HG03060 (cell line): ENCODE results near the gene HDAC9.
"Not testable (repeated sequence)": the region's sequence is repeated elsewhere in the genome, so short reads cannot be mapped to it uniquely, and the experiment has no call there.

Source experiments
- ATAC-seq: cut with Tn5 transposase; IDR thresholded peaks from one replicate; pipeline ENCODE4 v1.9.1; 2021; ENCODE audit warnings: low read depth, moderate number of reproducible peaks; ENCODE audit not compliant: unreplicated experiment

The HDAC9 gene

DNA sequence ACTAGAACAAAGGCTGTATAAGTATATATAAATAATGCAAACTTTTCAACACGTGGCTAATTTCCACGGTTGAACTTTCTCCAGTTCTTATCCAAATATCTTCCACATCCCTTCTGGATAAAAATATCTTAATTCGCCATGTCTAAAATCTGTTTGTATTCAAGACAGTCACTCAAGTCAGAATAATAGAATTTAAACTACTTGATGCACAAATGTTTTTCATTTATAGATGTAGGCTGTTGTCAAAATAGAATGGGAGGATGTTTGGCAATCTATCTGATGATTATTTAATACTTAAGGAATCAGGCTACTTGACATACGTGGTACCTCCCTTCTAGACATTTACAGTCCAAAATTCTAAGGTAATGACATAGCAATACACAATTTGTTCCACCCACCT is 417.6 kb downstream of the HDAC9 start:
- ATAC-seq, result no peak

DNA sequence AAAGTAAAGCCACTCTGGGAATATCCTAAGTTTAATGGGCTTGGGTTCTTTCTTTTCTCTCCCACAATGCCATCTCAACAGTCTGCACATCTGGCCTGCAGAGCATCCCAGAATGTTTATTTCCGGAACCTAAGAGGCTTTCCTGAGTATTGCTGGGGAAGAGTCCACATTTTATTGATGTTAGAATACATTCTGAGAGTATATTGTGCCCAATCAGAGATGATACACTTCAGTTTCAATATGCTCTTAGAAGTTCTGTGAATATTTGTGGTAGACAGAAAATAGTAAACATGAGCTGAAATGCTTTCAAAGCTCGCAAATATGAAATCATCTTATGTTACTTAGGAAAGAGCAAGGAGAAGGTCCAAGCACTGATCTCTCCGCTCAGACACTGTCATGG is 421.3 kb downstream of the HDAC9 start:
- ATAC-seq, result no peak

DNA sequence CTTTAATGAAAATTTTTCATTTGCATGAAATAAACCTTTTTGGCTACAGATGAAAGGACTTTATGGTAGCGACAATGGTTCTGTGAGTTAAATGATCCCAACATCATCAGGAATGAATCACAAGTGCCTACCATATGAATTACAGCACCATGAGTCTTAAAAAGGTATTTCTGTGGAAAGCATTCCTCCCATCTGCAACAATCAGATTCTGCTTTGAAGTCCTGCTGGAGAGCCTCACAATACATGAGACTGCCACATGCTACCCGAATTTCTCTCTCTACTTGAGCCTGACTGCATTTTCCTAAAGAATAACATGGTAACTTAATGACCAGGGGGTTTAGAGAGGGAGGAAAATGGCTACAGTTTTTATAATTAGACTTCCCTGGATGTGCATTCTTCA is 431.6 kb downstream of the HDAC9 start:
- no peak for ATAC-seq

DNA sequence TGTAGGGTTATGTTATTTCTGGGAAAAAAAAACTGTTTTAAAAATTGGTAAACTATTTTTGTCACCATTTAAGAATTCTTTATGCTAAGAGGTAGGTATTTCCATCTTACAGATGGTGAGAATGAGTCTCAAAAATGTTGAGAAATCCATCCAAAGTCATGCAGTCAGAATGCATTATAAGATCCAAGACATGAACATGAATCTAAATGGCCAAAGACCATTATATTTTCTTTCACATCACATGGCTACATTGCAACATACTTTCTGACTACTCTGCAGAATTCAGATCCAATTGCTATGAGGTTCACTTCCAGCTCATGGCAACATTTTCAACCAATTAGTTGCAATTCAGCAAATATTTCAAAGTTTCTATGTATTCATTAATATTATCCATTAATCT is 440.7 kb downstream of the HDAC9 start:
- no peak for ATAC-seq

DNA sequence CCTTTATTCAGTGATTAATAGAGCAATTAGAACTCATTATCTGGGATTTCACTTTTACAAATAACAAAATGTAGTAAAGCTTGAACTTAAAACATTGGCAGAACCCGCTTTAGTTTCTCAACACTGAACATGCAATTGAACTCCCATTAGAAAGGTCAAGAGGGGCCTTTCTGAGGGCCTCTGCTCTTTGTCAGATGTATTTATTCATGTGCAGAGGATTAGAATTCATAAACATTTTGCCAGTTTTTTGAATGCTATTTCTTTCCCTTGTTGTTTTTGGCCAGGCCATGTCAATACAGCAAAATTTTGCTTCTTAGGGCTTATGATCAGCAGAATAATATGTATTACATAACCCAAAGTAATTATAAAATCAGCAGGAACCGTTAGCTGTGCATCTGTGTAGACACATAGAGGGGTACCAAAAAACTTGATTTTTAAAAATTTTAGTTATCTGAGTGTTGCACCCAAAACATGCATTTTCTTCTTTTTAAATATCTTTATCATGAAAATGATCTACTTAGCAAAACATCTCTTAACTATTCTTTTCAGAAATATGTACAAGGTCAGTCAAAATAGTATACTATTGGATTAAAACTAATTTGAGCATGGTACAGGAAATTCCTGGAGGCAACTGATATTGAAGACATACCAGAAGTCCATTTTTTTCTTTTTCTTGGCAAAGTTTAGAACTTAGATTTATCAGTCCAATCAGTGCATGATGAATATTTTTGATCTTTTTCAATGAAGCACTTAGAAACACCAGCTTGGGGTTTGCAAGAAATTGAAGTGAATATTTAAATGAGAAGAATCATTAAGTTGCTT is 444.4 kb downstream of the HDAC9 start:
- ATAC-seq, result no peak

DNA sequence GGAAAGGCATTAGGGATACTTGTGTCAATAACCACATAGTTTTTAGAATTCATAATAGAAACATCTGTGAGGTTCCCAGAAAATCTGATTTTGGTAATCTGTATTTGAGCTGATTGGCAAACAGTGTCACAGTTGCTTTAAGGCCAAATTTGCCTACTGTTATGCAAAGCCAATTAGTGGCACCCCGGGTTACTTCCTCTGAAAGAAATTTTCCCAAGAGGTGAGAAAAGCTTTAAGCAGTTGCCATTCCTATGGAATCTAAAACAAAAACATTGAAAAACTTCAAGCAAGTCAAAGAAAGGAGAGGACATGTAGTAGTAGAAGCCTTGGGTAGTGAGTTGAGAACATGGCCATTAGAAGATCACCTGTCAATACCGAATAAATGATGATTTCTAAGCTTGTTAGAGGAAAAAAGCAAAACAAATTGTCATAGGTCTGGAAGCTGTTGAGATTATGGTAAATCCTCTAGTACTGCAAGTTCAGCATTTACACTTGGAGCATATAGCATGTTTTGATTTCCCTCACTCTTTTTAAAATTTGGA is 445.1 kb downstream of the HDAC9 start:
- no peak for ATAC-seq

DNA sequence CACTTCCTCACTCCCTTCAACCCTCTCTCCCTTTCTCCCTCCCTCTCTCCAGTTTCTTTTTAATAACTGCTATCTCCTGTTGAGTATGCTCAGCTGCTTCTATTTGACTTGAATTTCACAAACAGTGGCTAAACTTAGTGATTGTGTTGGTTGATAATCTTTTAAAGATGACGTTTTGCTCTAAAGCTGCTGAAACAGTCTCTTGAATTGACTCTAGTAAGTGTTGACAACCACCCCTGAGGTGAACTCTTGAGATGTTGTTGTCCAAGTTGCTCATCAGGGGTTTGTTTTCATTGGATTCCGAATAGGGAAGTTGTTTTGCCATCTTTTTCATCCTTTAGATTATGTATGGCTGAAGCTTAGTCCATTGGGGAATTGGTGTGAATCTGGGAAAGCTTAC is 445.7 kb downstream of the HDAC9 start:
- no peak for ATAC-seq

DNA sequence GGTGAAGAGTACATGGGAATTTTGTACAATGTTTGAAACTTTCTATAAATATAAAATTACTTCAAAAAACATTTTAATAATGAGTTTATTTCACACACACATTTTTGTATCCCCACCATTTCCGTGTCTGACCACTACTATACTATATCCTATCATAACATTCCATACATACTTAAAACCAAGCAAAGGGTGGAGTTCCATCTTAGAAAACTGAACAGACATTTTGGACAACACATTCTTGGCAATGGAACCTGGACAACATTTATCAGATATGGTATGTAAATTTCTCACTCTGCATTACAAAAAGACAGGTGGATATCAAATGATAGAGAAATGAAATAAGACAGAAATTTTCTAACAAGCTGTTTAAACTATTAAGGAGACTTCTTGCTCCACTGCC is 453.0 kb downstream of the HDAC9 start:
- ATAC-seq, result no peak

DNA sequence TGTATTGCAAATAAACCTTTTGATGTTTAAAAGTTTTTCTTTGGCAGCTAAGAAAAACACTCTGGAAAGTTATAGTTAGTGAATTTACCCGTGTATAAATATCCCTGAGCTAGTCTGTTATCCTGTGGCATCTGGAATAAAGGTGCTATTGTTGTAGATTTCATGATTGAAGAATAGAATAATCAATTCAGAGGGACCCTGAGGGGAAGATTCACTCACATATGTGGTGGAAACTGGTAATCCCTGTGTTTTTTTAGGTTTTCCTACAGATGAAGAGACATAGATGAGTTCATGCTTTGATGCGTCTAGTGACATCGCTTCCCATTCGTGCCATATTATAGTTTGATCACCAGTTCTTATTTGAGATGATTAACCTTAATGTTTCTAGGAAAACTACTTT is 457.3 kb downstream of the HDAC9 start:
- no peak for ATAC-seq

DNA sequence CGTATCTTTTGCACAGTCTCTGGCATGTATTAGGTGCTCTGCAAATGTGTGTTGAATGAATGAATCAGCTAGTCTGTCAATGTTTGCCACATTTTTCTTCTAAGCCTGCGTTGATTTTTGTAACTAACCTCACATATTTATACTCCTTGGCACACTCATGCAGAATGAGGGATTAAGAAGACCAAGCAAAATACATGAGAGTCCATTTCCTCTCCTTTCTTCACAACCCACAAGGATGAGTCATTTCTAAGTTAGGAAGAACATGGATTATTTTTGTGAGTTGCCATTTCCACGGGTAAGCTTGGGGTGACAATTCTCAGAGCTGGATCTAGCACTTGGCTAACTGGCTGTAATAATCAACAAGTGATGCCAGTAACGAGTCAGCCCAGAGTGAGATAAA is 463.1 kb downstream of the HDAC9 start:
- ATAC-seq, result no peak

DNA sequence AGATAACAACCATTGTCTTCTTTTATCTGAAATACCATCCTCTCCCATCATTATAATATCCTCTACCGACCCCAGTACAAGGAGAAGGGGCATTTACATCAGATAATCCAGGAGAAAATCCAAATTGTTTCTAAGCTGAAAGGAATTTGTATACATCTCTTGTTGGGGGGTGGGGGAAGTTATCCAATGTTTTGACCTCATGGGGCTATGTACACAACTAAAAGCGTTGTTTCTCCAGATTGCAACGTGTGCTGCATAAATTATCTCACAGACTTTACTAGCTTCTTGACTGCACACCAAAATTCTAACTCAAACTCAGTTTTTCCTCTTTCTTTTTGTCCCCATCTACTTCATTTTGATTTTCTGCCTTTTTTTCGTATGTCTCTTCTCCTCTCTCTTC is 465.2 kb downstream of the HDAC9 start:
- ATAC-seq, result no peak

DNA sequence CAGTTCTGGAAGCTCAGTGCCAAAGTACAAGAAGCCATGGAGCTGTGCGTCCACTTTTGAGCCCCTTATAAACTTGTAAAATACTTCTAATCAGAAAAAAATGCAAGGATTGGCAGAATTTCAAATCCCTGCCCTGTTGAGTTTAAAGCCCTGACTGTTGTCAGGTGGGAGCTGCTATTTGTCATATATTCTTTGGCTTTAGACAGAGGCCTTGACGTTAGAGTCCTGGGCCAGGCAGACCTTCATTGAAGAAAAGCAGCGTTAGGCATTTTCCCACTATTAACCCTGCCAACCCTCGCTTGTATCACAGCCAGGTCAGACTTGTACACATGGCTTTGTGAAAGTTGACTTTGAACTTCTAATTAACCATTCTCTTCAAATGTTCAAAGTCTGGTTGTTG is 466.5 kb downstream of the HDAC9 start:
- no peak for ATAC-seq

DNA sequence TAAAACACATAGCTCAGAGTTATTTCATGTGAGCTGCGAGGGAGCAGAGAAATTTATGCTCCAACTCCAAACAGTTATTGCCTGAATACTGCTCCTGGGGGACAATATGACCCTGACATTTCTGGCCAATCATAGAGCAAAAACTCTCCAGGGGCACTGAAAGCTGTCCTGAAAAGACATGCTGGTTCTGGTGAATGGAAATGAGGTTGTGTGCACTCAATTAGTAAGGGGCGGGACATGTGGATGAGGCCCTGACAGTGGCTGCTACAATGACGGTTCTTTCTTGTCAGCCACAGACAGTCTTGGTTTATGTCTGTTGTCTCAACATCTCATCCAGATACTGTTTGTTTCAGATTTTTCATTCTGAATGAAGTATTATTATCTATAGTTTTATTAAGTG is 470.1 kb downstream of the HDAC9 start:
- ATAC-seq, result no peak

DNA sequence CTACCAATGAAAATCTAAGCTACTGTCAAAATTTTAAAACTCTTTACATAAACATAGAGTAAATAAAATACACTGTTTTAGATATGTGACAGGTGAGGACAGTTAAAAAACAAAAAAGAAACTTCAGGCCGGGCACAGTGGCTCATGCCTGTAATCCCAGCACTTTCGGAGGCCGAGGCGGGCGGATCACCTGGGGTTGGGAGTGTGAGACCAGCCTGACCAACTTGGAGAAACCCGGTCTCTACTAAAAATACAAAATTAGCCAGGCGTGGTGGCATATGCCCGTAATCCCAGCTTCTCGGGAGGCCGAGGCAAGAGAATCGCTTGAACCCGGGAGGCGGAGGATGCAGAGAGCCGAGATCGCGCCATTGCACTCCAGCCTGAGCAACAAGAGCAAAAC is 472.2 kb downstream of the HDAC9 start:
- not testable (repeated sequence) for ATAC-seq

DNA sequence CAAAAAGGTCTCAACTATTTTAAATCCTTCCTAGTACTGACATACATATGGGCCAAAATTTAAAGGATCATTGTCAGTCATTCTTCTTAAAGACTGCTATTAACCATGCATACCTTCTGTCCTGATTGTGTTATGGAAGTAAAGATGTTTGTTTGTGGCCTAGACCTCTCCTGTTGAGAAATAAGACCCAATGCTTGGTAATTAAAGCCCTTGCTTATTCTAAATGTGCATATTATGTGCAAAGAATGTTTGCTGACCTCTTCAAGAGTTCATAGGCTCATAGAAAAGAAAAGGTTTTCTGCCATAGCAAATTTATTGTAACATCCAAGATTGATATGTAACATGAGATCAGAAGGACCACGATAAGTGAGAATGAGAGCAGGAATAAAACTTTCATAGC is 476.3 kb downstream of the HDAC9 start:
- ATAC-seq, result no peak

DNA sequence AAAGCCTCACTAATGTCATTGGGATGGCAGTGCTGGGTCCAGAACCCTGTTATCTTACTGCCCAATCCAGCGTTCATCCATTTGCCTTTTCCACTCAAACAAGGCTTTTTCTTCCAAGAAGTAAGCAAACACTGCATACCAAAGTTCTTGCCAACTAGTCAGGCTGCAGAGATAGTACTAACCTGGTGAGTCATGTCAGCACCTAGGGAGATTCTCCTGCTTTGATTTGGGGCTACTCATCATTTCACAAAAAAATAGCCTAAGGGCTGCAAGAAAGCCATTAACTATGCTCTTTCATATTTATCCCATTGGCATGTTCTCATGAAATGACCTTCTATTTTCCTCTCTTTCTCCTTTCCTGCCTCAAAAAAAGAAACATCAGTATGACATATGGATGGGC is 479.3 kb downstream of the HDAC9 start:
- ATAC-seq, result no peak

DNA sequence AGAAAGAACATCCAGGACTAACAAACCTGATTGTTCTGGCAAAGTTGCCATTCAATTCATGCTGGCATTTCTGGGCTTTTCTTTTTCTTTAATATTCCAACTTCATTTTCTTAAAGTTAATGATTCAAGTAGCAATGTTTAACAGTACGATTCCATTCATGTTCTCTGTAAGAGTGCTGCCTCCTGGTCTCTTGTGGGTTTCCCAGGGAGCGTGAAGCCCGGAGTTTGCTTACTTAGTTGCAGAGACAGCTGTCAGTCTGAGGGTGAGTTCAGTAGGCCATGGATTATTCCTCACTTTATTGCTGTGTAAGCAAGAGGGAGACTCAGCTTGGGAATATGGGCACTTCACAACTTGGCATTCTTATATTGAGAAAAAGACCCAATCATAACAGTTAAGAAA is 479.7 kb downstream of the HDAC9 start:
- ATAC-seq, result no peak

DNA sequence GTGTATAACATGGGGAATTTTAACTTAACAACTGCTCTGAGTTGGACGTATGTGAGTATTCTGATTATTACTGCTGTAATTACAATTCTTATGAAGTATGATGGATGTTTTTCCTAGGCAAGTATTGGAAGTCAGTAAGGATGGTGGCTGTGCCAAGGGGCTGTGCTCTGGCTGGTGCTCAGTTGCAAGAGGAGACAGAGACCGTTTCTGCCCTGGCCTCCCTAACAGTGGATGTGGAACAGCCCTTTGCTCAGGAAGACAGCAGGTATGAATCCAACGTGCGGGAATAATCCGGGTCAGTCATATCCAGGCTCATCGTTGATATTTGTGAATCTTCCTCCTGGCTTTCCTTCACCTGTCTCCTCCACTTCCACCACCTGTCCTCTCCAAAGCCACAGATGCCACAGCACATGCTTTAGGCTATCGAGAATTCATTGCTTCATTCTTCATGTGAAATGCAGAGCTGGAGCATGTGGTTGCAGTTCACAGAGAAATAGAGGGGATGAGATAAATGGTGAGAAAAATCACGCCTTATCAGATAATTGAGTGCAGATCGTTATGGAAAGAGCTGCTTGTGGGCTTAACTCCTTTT is 480.2 kb downstream of the HDAC9 start:
- ATAC-seq, result no peak

DNA sequence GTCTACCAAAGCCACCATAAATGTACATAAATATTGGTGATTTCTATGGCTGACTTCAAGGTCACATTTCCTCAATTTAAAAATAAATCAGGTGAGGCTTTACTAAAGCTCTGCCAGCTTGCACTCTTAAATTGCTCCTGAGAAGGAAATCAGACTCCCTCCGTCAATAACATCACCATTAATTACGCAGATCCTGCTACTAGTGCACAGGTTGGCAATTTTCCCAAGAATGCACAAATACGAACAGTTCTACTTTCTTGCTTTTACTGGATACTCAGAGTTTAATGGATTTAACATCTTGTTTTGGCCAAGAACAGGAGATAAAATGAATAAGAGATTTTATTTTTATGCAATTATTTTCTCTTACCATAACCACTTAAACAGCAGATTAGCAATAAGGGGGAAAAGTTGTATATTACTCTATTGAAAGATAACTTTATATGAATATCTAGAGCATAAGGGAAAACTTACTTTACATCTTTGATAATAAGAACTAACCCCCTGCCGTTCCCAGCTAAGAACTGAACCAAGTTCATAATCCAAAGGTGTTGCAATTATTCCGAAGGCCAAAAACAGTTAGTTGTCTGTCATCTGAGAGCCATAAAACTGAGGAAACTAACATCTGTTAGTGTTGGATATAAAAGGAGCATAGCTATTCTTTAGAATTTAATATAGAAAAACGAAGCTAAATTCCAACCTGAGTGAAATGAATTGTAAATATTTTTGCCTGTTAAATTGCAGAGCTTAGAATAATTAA is 481.3 kb downstream of the HDAC9 start:
- no peak for ATAC-seq

DNA sequence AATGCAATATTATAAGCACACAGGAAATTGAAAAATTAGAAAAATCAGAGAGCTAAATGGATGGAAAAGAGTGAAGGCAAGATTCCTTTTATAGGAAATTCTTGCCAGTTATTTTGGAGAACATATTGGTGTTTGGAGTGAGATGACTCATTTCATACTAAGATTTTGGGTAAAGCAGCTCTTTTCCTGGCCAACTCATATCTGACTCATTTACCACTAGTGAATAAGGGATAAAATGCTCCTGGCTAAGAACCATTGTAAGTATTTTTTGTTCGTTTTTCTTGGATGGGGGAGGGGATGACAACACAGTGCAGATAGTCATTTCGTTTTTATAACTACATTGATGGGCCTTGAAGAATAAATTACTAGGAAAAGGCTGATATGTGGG is 482.6 kb downstream of the HDAC9 start:
- no peak for ATAC-seq

DNA sequence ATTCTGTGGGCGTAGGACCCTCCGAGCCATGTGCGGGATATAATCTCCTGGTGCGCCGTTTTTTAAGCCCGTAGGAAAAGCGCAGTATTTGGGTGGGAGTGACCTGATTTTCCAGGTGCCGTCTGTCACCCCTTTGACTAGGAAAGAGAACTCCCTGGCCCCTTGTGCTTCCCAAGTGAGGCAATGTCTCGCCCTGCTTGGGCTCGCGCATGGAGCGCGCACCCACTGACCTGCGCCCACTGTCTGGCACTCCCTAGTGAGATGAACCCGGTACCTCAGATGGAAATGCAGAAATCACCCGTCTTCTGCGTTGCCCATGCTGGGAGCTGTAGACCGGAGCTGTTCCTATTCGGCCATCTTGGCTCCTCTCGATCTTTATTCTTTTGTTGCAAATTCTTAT is 495.2 kb downstream of the HDAC9 start:
- not testable (repeated sequence) for ATAC-seq
